Kidney (tissue), 14 donors: ENCODE data around the gene DNAJB8. TPM values are rescaled to one million over a fixed set of nuclear protein-coding genes. Genes with fewer than 3 reads are reported as not detected.

ENCODE experiments used
- DNase-seq, 5 donors: peaks; one replicate each; pipeline ENCODE4 v3.0.0-alpha.2; 2013 to 2020
- FAIRE-seq: peaks from 2 replicates; lab custom pipeline; 2012; peaks lifted over from hg19 to GRCh38; lab: Jason Lieb, UNC
- H3K27ac ChIP-seq, 2 donors: one replicate each; pipeline ENCODE4 v1.7.0; 2013; ENCODE audit warnings: low read depth in 2 of 2, low read length in 2 of 2, inconsistent platforms in 1 of 2
- H3K27me3 ChIP-seq: one replicate; pipeline ENCODE4 v1.7.1; 2013; ENCODE audit warnings: low read length, inconsistent platforms; ENCODE audit not compliant: control insufficient read depth, insufficient read depth
- H3K36me3 ChIP-seq, 3 donors: one replicate each; pipeline versions ENCODE4 v1.7.0 to v1.7.1; 2013; ENCODE audit warnings: low read length in 3 of 3, control low read depth in 1 of 3, inconsistent platforms in 1 of 3; ENCODE audit not compliant: insufficient read depth in 3 of 3, control insufficient read depth in 2 of 3
- H3K4me1 ChIP-seq, 3 donors: one replicate each; pipeline versions ENCODE4 v1.7.0 to v1.7.1; 2013; ENCODE audit warnings: low read length in 3 of 3, inconsistent platforms in 1 of 3, low read depth in 1 of 3; ENCODE audit not compliant: control insufficient read depth in 2 of 3, insufficient read depth in 2 of 3
- H3K4me3 ChIP-seq, 3 donors: one replicate each; pipeline versions ENCODE4 v1.7.0 to v1.8.1; 2013; ENCODE audit warnings: low read length in 3 of 3, control low read depth in 1 of 3, inconsistent platforms in 1 of 3
- H3K9ac ChIP-seq, 3 donors: one replicate each; pipeline versions ENCODE4 v1.7.0 to v1.7.1; 2013; ENCODE audit warnings: low read length in 3 of 3, control low read depth in 1 of 3, inconsistent platforms in 1 of 3
- H3K9me3 ChIP-seq, 3 donors: one replicate each; pipeline versions ENCODE4 v1.7.0 to v1.7.1; 2013; ENCODE audit warnings: low read length in 3 of 3, control low read depth in 1 of 3, inconsistent platforms in 1 of 3; ENCODE audit not compliant: control insufficient read depth in 2 of 3, insufficient read depth in 1 of 3
- CTCF ChIP-seq: IDR thresholded peaks from 3 replicates; pipeline ENCODE4 v1.5.1; 2012; ENCODE audit warnings: mild to moderate bottlenecking, moderate library complexity, borderline replicate concordance; ENCODE audit not compliant: insufficient read depth; ENCODE audit errors: extremely low read depth
- intact Hi-C: fragments of 100-400 bp; cut with DNase I; formaldehyde crosslinking; loops from one replicate; pipeline ENCODE4 v1.11.1; 2022
- polyA plus RNA-seq: library from polyadenylated mRNA; stranded (reverse); fragments of 350-450 nt; fragmentation: Illumina TruSeq; extraction: RNeasy Lipid Tissue Mini Kit (QIAGEN cat#74804); gene quantifications from one replicate; pipeline ENCODE4 v1.2.3, GENCODE V29; 2014; ENCODE audit warnings: low read depth, low replicate concordance; ENCODE audit not compliant: insufficient read depth
- total RNA-seq: library from RNA; stranded (reverse); fragmentation: NEBNext Ultra II Directional; extraction: Animal tissue kit (Norgen Biotek cat#: 25700); gene quantifications from one replicate; pipeline ENCODE4 v1.2.1, GENCODE V29; 2021
- donor health status: control.
- donor health status: control.
- donor health status: control.
- donor health status: control.
- donor health status: control.
- donor health status: DM: yes; HTN: yes; CAD: no.
- donor health status: Normal renal cell carcinoma (clear cell type).

The DNAJB8 gene
- total and polyA plus RNA-seq, 2 donors from 2014 or later = not detected

GRCh38 chr3:128506754-128507153 lies 40.1 kb upstream of the DNAJB8 start:
- no peak for DNase-seq
- H3K9me3 ChIP-seq = no peaks in the 10 kb centered on the region
- FAIRE-seq = no peak
- no peak overlapping the region for H3K4me3 ChIP-seq
- H3K27me3 ChIP-seq = no peaks in the 10 kb centered on the region
- no peak overlapping the region for H3K9ac ChIP-seq
- intact Hi-C loops = no loop called here
- TF ChIP-seq CTCF = no peak
- H3K4me1 ChIP-seq = no peaks in the 10 kb centered on the region
- no peaks in the 10 kb centered on the region for H3K36me3 ChIP-seq
- H3K27ac ChIP-seq = no peak overlapping the region

GRCh38 chr3:128505771-128506170 lies 39.1 kb upstream of the DNAJB8 start:
- no peaks in the 10 kb centered on the region for H3K27me3 ChIP-seq
- no peaks in the 10 kb centered on the region for H3K4me1 ChIP-seq
- no peaks in the 10 kb centered on the region for H3K36me3 ChIP-seq
- FAIRE-seq (no peak), DNase-seq (no peak)
- H3K4me3 ChIP-seq = no peak overlapping the region
- no peak overlapping the region for H3K27ac ChIP-seq
- intact Hi-C loops = no loop called here
- H3K9ac ChIP-seq = no peak overlapping the region
- no peak for TF ChIP-seq CTCF
- no peaks in the 10 kb centered on the region for H3K9me3 ChIP-seq

- Histone ChIP-seq H3K4me1 (no peaks in the 10 kb centered on the region), H3K27me3 (no peaks in the 10 kb centered on the region), H3K9me3 (no peaks in the 10 kb centered on the region), H3K36me3 (no peaks in the 10 kb centered on the region), H3K9ac (no peak overlapping the region), H3K27ac (no peak overlapping the region), H3K4me3 (no peak overlapping the region)
- FAIRE-seq (no peak), DNase-seq (no peak)
- TF ChIP-seq CTCF = no peak
- intact Hi-C loops = no loop called here
Measured at GRCh38 chr3:128504963-128505730, 38.5 kb upstream of the DNAJB8 start.

GRCh38 chr3:128504533-128504915 lies 37.8 kb upstream of the DNAJB8 start:
- no peak overlapping the region for H3K4me3 ChIP-seq
- H3K27me3 ChIP-seq = no peaks in the 10 kb centered on the region
- intact Hi-C loops = no loop called here
- TF ChIP-seq CTCF = no peak
- H3K36me3 ChIP-seq = no peaks in the 10 kb centered on the region
- no peak overlapping the region for H3K27ac ChIP-seq
- FAIRE-seq (no peak), DNase-seq (no peak)
- no peaks in the 10 kb centered on the region for H3K9me3 ChIP-seq
- H3K4me1 ChIP-seq = no peaks in the 10 kb centered on the region
- no peak overlapping the region for H3K9ac ChIP-seq
